Inflammatory macrophage treated with lipopolysaccharide for 1 hour (primary cell): Measurements from ENCODE around the gene SKOR1.
A peak's percentile ranks its signal among the peaks of the same experiment; 100 is the strongest.

ENCODE experiments used
- DNase-seq, 2 donors: peaks; one replicate each; pipeline ENCODE4 v3.0.0-alpha.2; 2020 to 2022

Gene SKOR1

GRCh38 chr15:67855842-67856241, 30.5 kb downstream of the SKOR1 start:
- peak in 1 of 2 donors; percentile 47 for DNase-seq

GRCh38 chr15:67857220-67857619, 31.9 kb downstream of the SKOR1 start:
- DNase-seq = no peak

GRCh38 chr15:67859331-67859946, 34.1 kb downstream of the SKOR1 start:
- no peak for DNase-seq

GRCh38 chr15:67861983-67862382, 36.7 kb downstream of the SKOR1 start:
- no peak for DNase-seq

GRCh38 chr15:67862750-67863441, 37.6 kb downstream of the SKOR1 start:
- DNase-seq = no peak

GRCh38 chr15:67863442-67863987, 38.2 kb downstream of the SKOR1 start:
- DNase-seq = peak; percentile 66 to 83

GRCh38 chr15:67865331-67865730, 40.0 kb downstream of the SKOR1 start:
- no peak for DNase-seq

GRCh38 chr15:67865766-67866165, 40.5 kb downstream of the SKOR1 start:
- DNase-seq = no peak

- peak in 1 of 2 donors; percentile 51 for DNase-seq
Measured at GRCh38 chr15:67869701-67870100, 44.4 kb downstream of the SKOR1 start.

GRCh38 chr15:67870868-67871408, 45.6 kb downstream of the SKOR1 start:
- no peak for DNase-seq

- DNase-seq = no peak
Measured at GRCh38 chr15:67873777-67874176, 48.5 kb downstream of the SKOR1 start.

GRCh38 chr15:67878712-67879206, 53.5 kb downstream of the SKOR1 start:
- DNase-seq = no peak

GRCh38 chr15:67879440-67880129, 54.3 kb downstream of the SKOR1 start:
- peak; percentile 30 to 73 for DNase-seq

- peak; percentile 56 to 71 for DNase-seq
Measured at GRCh38 chr15:67880651-67881182, 55.4 kb downstream of the SKOR1 start.

- peak; percentile 78 to 84 for DNase-seq
Measured at GRCh38 chr15:67882487-67883233, 57.4 kb downstream of the SKOR1 start.

GRCh38 chr15:67883234-67883773, 58.0 kb downstream of the SKOR1 start:
- DNase-seq = no peak

GRCh38 chr15:67884009-67884408, 58.7 kb downstream of the SKOR1 start:
- DNase-seq = no peak
